ENCODE results near the gene RHBDD1.

The RHBDD1 gene

GRCh38 chr2:226865273-226865672 is 29.4 kb downstream of the RHBDD1 start:
- peaks cover 12 to 26% of the 10 kb centered on the region in 2 donors for H3K36me3 ChIP-seq (ENCODE audit: control insufficient read depth in 1 of 2, insufficient read depth in 2 of 2, low read length in 2 of 2)
- H3K27ac ChIP-seq (ENCODE audit: low read depth, low read length): no peak overlapping the region
- H3K4me3 ChIP-seq (ENCODE audit: low read depth in 1 of 2, low read length in 2 of 2): no peak overlapping the region
- H3K4me1 ChIP-seq (ENCODE audit: control insufficient read depth in 1 of 2, insufficient read depth in 2 of 2, low read length in 2 of 2): no peaks in the 10 kb centered on the region
- no peaks in the 10 kb centered on the region for H3K27me3 ChIP-seq (ENCODE audit: control insufficient read depth in 1 of 2, insufficient read depth in 2 of 2, low read length in 2 of 2)
- no peak overlapping the region for H3K9ac ChIP-seq (ENCODE audit: low read depth in 1 of 2, low read length in 2 of 2)
- H3K9me3 ChIP-seq (ENCODE audit: control insufficient read depth in 1 of 2, low read length in 2 of 2): no peaks in the 10 kb centered on the region

GRCh38 chr2:226865710-226866109 is 29.9 kb downstream of the RHBDD1 start:
- Histone ChIP-seq H3K4me1 (ENCODE audit: control insufficient read depth in 1 of 2, insufficient read depth in 2 of 2, low read length in 2 of 2) (no peaks in the 10 kb centered on the region), H3K36me3 (ENCODE audit: control insufficient read depth in 1 of 2, insufficient read depth in 2 of 2, low read length in 2 of 2) (peaks cover 15 to 26% of the 10 kb centered on the region in 2 donors), H3K9ac (ENCODE audit: low read depth in 1 of 2, low read length in 2 of 2) (no peak overlapping the region)

GRCh38 chr2:226868331-226869162 is 32.7 kb downstream of the RHBDD1 start:
- H3K27ac ChIP-seq (ENCODE audit: low read depth, low read length): no peak overlapping the region
- no peaks in the 10 kb centered on the region for H3K9me3 ChIP-seq (ENCODE audit: control insufficient read depth in 1 of 2, low read length in 2 of 2)

More at GRCh38 chr2:226865710-226866109, 29.9 kb downstream of the RHBDD1 start:
- Histone ChIP-seq H3K4me3 (ENCODE audit: low read depth in 1 of 2, low read length in 2 of 2) (no peak overlapping the region), H3K27me3 (ENCODE audit: control insufficient read depth in 1 of 2, insufficient read depth in 2 of 2, low read length in 2 of 2) (no peaks in the 10 kb centered on the region), H3K27ac (ENCODE audit: low read depth, low read length) (no peak overlapping the region), H3K9me3 (ENCODE audit: control insufficient read depth in 1 of 2, low read length in 2 of 2) (no peaks in the 10 kb centered on the region)

GRCh38 chr2:226869371-226869770 is 33.5 kb downstream of the RHBDD1 start:
- no peaks in the 10 kb centered on the region for H3K9me3 ChIP-seq (ENCODE audit: control insufficient read depth in 1 of 2, low read length in 2 of 2)
- peaks cover 0 to 4% of the 10 kb centered on the region in 2 donors for H3K4me1 ChIP-seq (ENCODE audit: control insufficient read depth in 1 of 2, insufficient read depth in 2 of 2, low read length in 2 of 2)
- H3K27ac ChIP-seq (ENCODE audit: low read depth, low read length): no peak overlapping the region
- H3K4me3 ChIP-seq (ENCODE audit: low read depth in 1 of 2, low read length in 2 of 2): no peak overlapping the region
- no peaks in the 10 kb centered on the region for H3K27me3 ChIP-seq (ENCODE audit: control insufficient read depth in 1 of 2, insufficient read depth in 2 of 2, low read length in 2 of 2)
- H3K9ac ChIP-seq (ENCODE audit: low read depth in 1 of 2, low read length in 2 of 2): no peak overlapping the region
- peaks cover 15 to 29% of the 10 kb centered on the region in 2 donors for H3K36me3 ChIP-seq (ENCODE audit: control insufficient read depth in 1 of 2, insufficient read depth in 2 of 2, low read length in 2 of 2)

More at GRCh38 chr2:226868331-226869162, 32.7 kb downstream of the RHBDD1 start:
- peaks cover 0 to 4% of the 10 kb centered on the region in 2 donors for H3K4me1 ChIP-seq (ENCODE audit: control insufficient read depth in 1 of 2, insufficient read depth in 2 of 2, low read length in 2 of 2)
- peaks cover 15 to 26% of the 10 kb centered on the region in 2 donors for H3K36me3 ChIP-seq (ENCODE audit: control insufficient read depth in 1 of 2, insufficient read depth in 2 of 2, low read length in 2 of 2)
- no peak overlapping the region for H3K9ac ChIP-seq (ENCODE audit: low read depth in 1 of 2, low read length in 2 of 2)
- H3K27me3 ChIP-seq (ENCODE audit: control insufficient read depth in 1 of 2, insufficient read depth in 2 of 2, low read length in 2 of 2): no peaks in the 10 kb centered on the region
- H3K4me3 ChIP-seq (ENCODE audit: low read depth in 1 of 2, low read length in 2 of 2): no peak overlapping the region

- H3K27me3 ChIP-seq (ENCODE audit: control insufficient read depth in 1 of 2, insufficient read depth in 2 of 2, low read length in 2 of 2): no peaks in the 10 kb centered on the region
- H3K9ac ChIP-seq (ENCODE audit: low read depth in 1 of 2, low read length in 2 of 2): no peak overlapping the region
- H3K27ac ChIP-seq (ENCODE audit: low read depth, low read length): no peak overlapping the region
- peaks cover 7 to 8% of the 10 kb centered on the region in 2 donors for H3K36me3 ChIP-seq (ENCODE audit: control insufficient read depth in 1 of 2, insufficient read depth in 2 of 2, low read length in 2 of 2)
- H3K9me3 ChIP-seq (ENCODE audit: control insufficient read depth in 1 of 2, low read length in 2 of 2): no peaks in the 10 kb centered on the region
- peaks cover 0 to 4% of the 10 kb centered on the region in 2 donors for H3K4me1 ChIP-seq (ENCODE audit: control insufficient read depth in 1 of 2, insufficient read depth in 2 of 2, low read length in 2 of 2)
- no peak overlapping the region for H3K4me3 ChIP-seq (ENCODE audit: low read depth in 1 of 2, low read length in 2 of 2)
Measured at GRCh38 chr2:226873051-226873620, 37.3 kb downstream of the RHBDD1 start.

GRCh38 chr2:226873826-226874225 is 38.0 kb downstream of the RHBDD1 start:
- H3K4me1 ChIP-seq (ENCODE audit: control insufficient read depth in 1 of 2, insufficient read depth in 2 of 2, low read length in 2 of 2): peaks cover 0 to 4% of the 10 kb centered on the region in 2 donors
- no peak overlapping the region for H3K4me3 ChIP-seq (ENCODE audit: low read depth in 1 of 2, low read length in 2 of 2)
- no peak overlapping the region for H3K9ac ChIP-seq (ENCODE audit: low read depth in 1 of 2, low read length in 2 of 2)
- H3K36me3 ChIP-seq (ENCODE audit: control insufficient read depth in 1 of 2, insufficient read depth in 2 of 2, low read length in 2 of 2): peaks cover 7 to 8% of the 10 kb centered on the region in 2 donors
- no peak overlapping the region for H3K27ac ChIP-seq (ENCODE audit: low read depth, low read length)
- no peaks in the 10 kb centered on the region for H3K27me3 ChIP-seq (ENCODE audit: control insufficient read depth in 1 of 2, insufficient read depth in 2 of 2, low read length in 2 of 2)
- no peaks in the 10 kb centered on the region for H3K9me3 ChIP-seq (ENCODE audit: control insufficient read depth in 1 of 2, low read length in 2 of 2)

GRCh38 chr2:226874749-226875148 is 38.9 kb downstream of the RHBDD1 start:
- Histone ChIP-seq H3K4me3 (ENCODE audit: low read depth in 1 of 2, low read length in 2 of 2) (no peak overlapping the region), H3K27me3 (ENCODE audit: control insufficient read depth in 1 of 2, insufficient read depth in 2 of 2, low read length in 2 of 2) (no peaks in the 10 kb centered on the region), H3K9ac (ENCODE audit: low read depth in 1 of 2, low read length in 2 of 2) (no peak overlapping the region), H3K4me1 (ENCODE audit: control insufficient read depth in 1 of 2, insufficient read depth in 2 of 2, low read length in 2 of 2) (peaks cover 0 to 4% of the 10 kb centered on the region in 2 donors), H3K9me3 (ENCODE audit: control insufficient read depth in 1 of 2, low read length in 2 of 2) (no peaks in the 10 kb centered on the region), H3K36me3 (ENCODE audit: control insufficient read depth in 1 of 2, insufficient read depth in 2 of 2, low read length in 2 of 2) (peaks cover 4 to 5% of the 10 kb centered on the region in 2 donors), H3K27ac (ENCODE audit: low read depth, low read length) (no peak overlapping the region)

- H3K27ac ChIP-seq (ENCODE audit: low read depth, low read length): no peak overlapping the region
- H3K9me3 ChIP-seq (ENCODE audit: control insufficient read depth in 1 of 2, low read length in 2 of 2): no peaks in the 10 kb centered on the region
Measured at GRCh38 chr2:226875438-226876225, 39.8 kb downstream of the RHBDD1 start.

GRCh38 chr2:226877491-226877890 is 41.6 kb downstream of the RHBDD1 start:
- Histone ChIP-seq H3K27me3 (ENCODE audit: control insufficient read depth in 1 of 2, insufficient read depth in 2 of 2, low read length in 2 of 2) (no peaks in the 10 kb centered on the region), H3K9ac (ENCODE audit: low read depth in 1 of 2, low read length in 2 of 2) (no peak overlapping the region), H3K36me3 (ENCODE audit: control insufficient read depth in 1 of 2, insufficient read depth in 2 of 2, low read length in 2 of 2) (peaks cover 2 to 4% of the 10 kb centered on the region in 2 donors), H3K9me3 (ENCODE audit: control insufficient read depth in 1 of 2, low read length in 2 of 2) (peaks cover 0 to under 1% of the 10 kb centered on the region in 2 donors), H3K4me1 (ENCODE audit: control insufficient read depth in 1 of 2, insufficient read depth in 2 of 2, low read length in 2 of 2) (peaks cover 0 to 4% of the 10 kb centered on the region in 2 donors), H3K4me3 (ENCODE audit: low read depth in 1 of 2, low read length in 2 of 2) (no peak overlapping the region), H3K27ac (ENCODE audit: low read depth, low read length) (no peak overlapping the region)

More at GRCh38 chr2:226875438-226876225, 39.8 kb downstream of the RHBDD1 start:
- Histone ChIP-seq H3K27me3 (ENCODE audit: control insufficient read depth in 1 of 2, insufficient read depth in 2 of 2, low read length in 2 of 2) (no peaks in the 10 kb centered on the region), H3K4me1 (ENCODE audit: control insufficient read depth in 1 of 2, insufficient read depth in 2 of 2, low read length in 2 of 2) (peaks cover 0 to 4% of the 10 kb centered on the region in 2 donors), H3K4me3 (ENCODE audit: low read depth in 1 of 2, low read length in 2 of 2) (no peak overlapping the region), H3K36me3 (ENCODE audit: control insufficient read depth in 1 of 2, insufficient read depth in 2 of 2, low read length in 2 of 2) (peaks cover 0 to 4% of the 10 kb centered on the region in 2 donors), H3K9ac (ENCODE audit: low read depth in 1 of 2, low read length in 2 of 2) (no peak overlapping the region)
